Duodenal mucosa (tissue), 2 donors: ENCODE data around the gene SGMS1.

Experiments used
- H3K27ac ChIP-seq: one replicate; pipeline ENCODE4 v1.7.0; 2013; ENCODE audit warnings: low read depth, low read length
- H3K27me3 ChIP-seq, 2 donors: one replicate each; pipeline ENCODE4 v1.7.0; 2013; ENCODE audit warnings: low read length in 2 of 2, control low read depth in 1 of 2; ENCODE audit not compliant: insufficient read depth in 2 of 2, control insufficient read depth in 1 of 2
- H3K36me3 ChIP-seq, 2 donors: one replicate each; pipeline ENCODE4 v1.7.0; 2013; ENCODE audit warnings: low read length in 2 of 2, control low read depth in 1 of 2; ENCODE audit not compliant: insufficient read depth in 2 of 2, control insufficient read depth in 1 of 2
- H3K4me1 ChIP-seq, 2 donors: one replicate each; pipeline ENCODE4 v1.7.0; 2013; ENCODE audit warnings: low read length in 2 of 2, control low read depth in 1 of 2; ENCODE audit not compliant: insufficient read depth in 2 of 2, control insufficient read depth in 1 of 2
- H3K4me3 ChIP-seq, 2 donors: one replicate each; pipeline ENCODE4 v1.7.0; 2013; ENCODE audit warnings: low read length in 2 of 2, low read depth in 1 of 2
- H3K9ac ChIP-seq, 2 donors: one replicate each; pipeline ENCODE4 v1.7.0; 2013; ENCODE audit warnings: low read length in 2 of 2, low read depth in 1 of 2
- H3K9me3 ChIP-seq, 2 donors: one replicate each; pipeline ENCODE4 v1.7.0; 2013; ENCODE audit warnings: low read length in 2 of 2, control low read depth in 1 of 2; ENCODE audit not compliant: control insufficient read depth in 1 of 2

The SGMS1 gene

GRCh38 chr10:50309342-50309741 is 314.4 kb downstream of the SGMS1 start:
- no peaks in the 10 kb centered on the region for H3K4me1 ChIP-seq
- H3K4me3 ChIP-seq, result no peak overlapping the region
- peaks cover 36 to 38% of the 10 kb centered on the region in 2 donors for H3K36me3 ChIP-seq
- H3K9me3 ChIP-seq, result no peaks in the 10 kb centered on the region
- no peaks in the 10 kb centered on the region for H3K27me3 ChIP-seq
- H3K27ac ChIP-seq, result no peak overlapping the region
- H3K9ac ChIP-seq, result no peak overlapping the region

- Histone ChIP-seq H3K27ac (no peak overlapping the region), H3K27me3 (no peaks in the 10 kb centered on the region), H3K9me3 (peaks cover 0 to 2% of the 10 kb centered on the region in 2 donors), H3K4me1 (no peaks in the 10 kb centered on the region), H3K36me3 (peaks cover 21% of the 10 kb centered on the region in 2 donors), H3K4me3 (no peak overlapping the region), H3K9ac (no peak overlapping the region)
Measured at GRCh38 chr10:50304660-50305059, 319.1 kb downstream of the SGMS1 start.

GRCh38 chr10:50299948-50300669 is 323.6 kb downstream of the SGMS1 start:
- H3K27ac ChIP-seq, result no peak overlapping the region
- no peaks in the 10 kb centered on the region for H3K27me3 ChIP-seq
- no peak overlapping the region for H3K4me3 ChIP-seq
- H3K36me3 ChIP-seq, result no peaks in the 10 kb centered on the region
- no peak overlapping the region for H3K9ac ChIP-seq
- H3K9me3 ChIP-seq, result peaks cover 0 to 2% of the 10 kb centered on the region in 2 donors
- H3K4me1 ChIP-seq, result no peaks in the 10 kb centered on the region

- Histone ChIP-seq H3K36me3 (no peaks in the 10 kb centered on the region), H3K4me3 (no peak overlapping the region), H3K27ac (no peak overlapping the region), H3K4me1 (peaks cover 8 to 17% of the 10 kb centered on the region in 2 donors), H3K9me3 (peaks cover 0 to 2% of the 10 kb centered on the region in 2 donors), H3K9ac (no peak overlapping the region), H3K27me3 (no peaks in the 10 kb centered on the region)
Measured at GRCh38 chr10:50295367-50295766, 328.4 kb downstream of the SGMS1 start.

- Histone ChIP-seq H3K9ac (no peak overlapping the region), H3K4me1 (peaks cover 8 to 17% of the 10 kb centered on the region in 2 donors), H3K27me3 (no peaks in the 10 kb centered on the region), H3K27ac (no peak overlapping the region), H3K36me3 (no peaks in the 10 kb centered on the region), H3K9me3 (no peaks in the 10 kb centered on the region), H3K4me3 (no peak overlapping the region)
Measured at GRCh38 chr10:50294582-50294981, 329.2 kb downstream of the SGMS1 start.

DNA sequence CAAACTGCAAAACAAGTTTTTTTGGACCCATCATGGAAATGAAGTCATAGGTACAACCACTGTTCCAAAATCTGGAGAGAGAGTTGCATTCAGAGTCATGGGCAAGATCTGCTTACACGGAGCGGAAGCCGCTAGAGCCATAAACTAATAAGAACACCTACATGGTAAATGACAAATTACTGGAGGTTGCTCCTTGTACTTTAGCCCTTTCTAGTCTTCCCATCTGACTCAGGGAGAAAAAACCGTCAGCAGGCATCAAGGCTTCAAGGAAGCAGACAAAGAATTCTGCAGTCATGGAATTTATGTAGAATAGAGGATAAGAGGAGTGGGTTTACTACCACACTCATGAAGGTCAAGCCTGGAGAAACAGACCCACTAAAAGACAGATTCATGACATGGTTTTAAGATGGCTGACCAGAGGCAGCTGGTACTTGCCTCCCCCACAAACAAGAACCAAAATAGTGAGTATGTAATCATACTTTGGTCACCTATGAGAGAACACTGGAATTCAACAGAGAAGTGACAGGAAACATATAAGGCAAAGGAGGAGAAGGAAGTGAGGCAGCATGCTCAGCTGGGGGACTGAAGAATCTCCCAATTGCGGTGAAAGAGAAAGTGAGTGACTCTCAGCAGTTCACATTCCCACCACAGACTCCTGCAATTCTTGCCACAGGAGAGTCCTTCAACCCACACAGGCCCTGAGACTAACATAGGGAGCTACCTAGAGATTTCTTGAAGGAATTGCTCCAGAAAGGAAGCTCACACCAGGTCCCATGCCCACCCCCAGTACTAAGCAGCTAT is 330.0 kb downstream of the SGMS1 start:
- peak overlapping the region; percentile 52 for H3K27ac ChIP-seq
- H3K4me1 ChIP-seq, result peaks cover 8 to 17% of the 10 kb centered on the region in 2 donors
- no peaks in the 10 kb centered on the region for H3K27me3 ChIP-seq
- no peaks in the 10 kb centered on the region for H3K36me3 ChIP-seq
- H3K4me3 ChIP-seq, result no peak overlapping the region
- H3K9me3 ChIP-seq, result no peaks in the 10 kb centered on the region
- peak overlapping the region in 1 of 2 donors; percentile 4 for H3K9ac ChIP-seq

DNA sequence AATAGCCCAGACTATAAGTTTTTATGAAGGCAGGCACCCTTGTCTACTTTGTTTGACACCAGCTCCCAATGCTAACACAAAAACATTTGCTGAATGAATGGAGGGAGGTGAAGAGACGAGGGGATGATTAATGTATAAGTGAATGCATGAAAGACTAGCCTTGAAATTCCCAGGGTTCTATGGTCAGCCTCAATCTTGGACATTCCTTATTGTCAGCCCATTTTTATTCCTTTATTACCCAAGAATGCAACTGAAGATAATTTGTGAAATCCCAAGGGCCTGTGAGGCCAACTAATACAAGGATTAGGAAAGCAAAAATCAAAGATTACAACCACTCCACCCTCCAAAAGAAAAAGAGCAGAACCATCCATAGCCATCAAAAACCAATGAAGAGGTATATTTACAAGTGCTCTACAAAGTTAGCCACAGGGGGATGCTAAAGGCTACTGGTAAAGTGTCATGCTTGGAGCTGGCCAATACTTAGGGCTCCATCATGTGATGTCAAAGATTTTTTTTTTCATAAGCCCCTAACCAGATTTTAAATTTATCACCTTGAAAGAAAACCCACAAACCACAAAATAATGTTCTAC is 332.4 kb downstream of the SGMS1 start:
- Histone ChIP-seq H3K27ac (no peak overlapping the region), H3K27me3 (no peaks in the 10 kb centered on the region), H3K4me3 (no peak overlapping the region), H3K36me3 (no peaks in the 10 kb centered on the region), H3K9me3 (no peaks in the 10 kb centered on the region), H3K4me1 (peaks cover 8 to 17% of the 10 kb centered on the region in 2 donors), H3K9ac (no peak overlapping the region)

- Histone ChIP-seq H3K9ac (no peak overlapping the region), H3K36me3 (no peaks in the 10 kb centered on the region), H3K27me3 (no peaks in the 10 kb centered on the region), H3K9me3 (no peaks in the 10 kb centered on the region), H3K4me1 (peaks cover 6 to 14% of the 10 kb centered on the region in 2 donors), H3K27ac (no peak overlapping the region), H3K4me3 (no peak overlapping the region)
Measured at GRCh38 chr10:50289196-50289595, 334.6 kb downstream of the SGMS1 start.

DNA sequence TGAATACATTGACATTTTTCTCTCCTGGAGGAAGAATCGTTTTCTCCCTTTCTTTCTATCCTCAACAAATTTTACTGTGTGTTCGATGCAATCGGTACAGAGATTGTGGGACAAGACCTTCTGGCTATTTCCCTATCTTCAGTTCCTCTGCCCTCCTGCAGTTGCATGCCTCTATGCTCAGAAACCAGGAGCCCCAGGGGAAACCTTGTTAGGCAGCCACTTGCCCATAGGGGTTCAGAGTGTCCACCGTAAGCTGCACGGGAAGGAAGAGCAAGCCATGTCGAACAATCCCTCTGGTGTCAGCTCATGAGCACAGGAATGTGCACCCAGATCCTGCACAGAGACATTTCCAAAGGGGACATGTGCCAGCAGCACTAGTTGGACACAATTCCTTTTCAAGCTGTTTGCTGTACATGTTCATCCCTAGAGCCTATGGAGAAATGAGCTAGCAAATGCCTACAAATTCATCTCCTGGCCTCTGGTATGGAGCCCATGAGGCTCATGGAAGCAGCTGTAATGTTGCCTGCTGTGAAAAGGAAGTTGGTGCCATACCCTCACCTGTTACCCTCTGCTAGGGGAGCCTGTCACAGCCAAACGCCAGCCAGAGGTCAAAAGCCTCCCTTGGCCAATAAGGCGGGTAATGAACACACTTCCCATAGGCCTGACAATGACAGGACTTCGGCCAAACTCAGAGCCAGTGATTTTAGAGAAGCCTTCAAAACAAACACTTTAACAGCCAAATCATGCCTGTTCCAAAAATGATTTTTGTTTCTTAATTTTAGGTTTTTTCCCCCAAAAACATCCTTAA is 336.6 kb downstream of the SGMS1 start:
- no peak overlapping the region for H3K4me3 ChIP-seq
- H3K9me3 ChIP-seq, result no peaks in the 10 kb centered on the region
- no peaks in the 10 kb centered on the region for H3K36me3 ChIP-seq
- H3K27me3 ChIP-seq, result no peaks in the 10 kb centered on the region
- no peak overlapping the region for H3K9ac ChIP-seq
- no peaks in the 10 kb centered on the region for H3K4me1 ChIP-seq
- no peak overlapping the region for H3K27ac ChIP-seq
